ENCODE data around the gene GPATCH1. TPM values are rescaled to one million over a fixed set of nuclear protein-coding genes. Genes with fewer than 3 reads are reported as not detected.

Gene GPATCH1
- total RNA-seq, 1 experiment from 2014 or later: 7.8 TPM

GRCh38 chr19:33147538-33147937 is 66.6 kb downstream of the GPATCH1 start:
- Histone ChIP-seq H3K4me2 (ENCODE audit: low read length) (no peak overlapping the region), H3K9me3 (ENCODE audit: control insufficient read depth in 1 of 2, insufficient read depth in 1 of 2, low read depth in 1 of 2, low read length in 2 of 2) (no peaks in the 10 kb centered on the region), H3K36me3 (ENCODE audit: control insufficient read depth in 1 of 2, insufficient read depth in 2 of 2, low read length in 2 of 2) (no peaks in the 10 kb centered on the region), H4K20me1 (ENCODE audit: insufficient read depth) (no peaks in the 10 kb centered on the region), H3K4me1 (ENCODE audit: control insufficient read depth in 1 of 2, insufficient read depth in 2 of 2, low read length in 2 of 2) (peaks cover 0 to 5% of the 10 kb centered on the region in 2 experiments; a peak in 1 of 4 replicates), H3K9ac (ENCODE audit: low read length) (no peak overlapping the region), H3K4me3 (replicated peaks in 1 of 2; ENCODE audit: low read depth in 1 of 2, low read length in 2 of 2) (no peak overlapping the region), H3K27me3 (ENCODE audit: insufficient read depth, low read length) (no peaks in the 10 kb centered on the region), H3K79me2 (ENCODE audit: insufficient read depth, low read length) (no peaks in the 10 kb centered on the region), H3K9me2 (ENCODE audit: insufficient read depth) (no peaks in the 10 kb centered on the region), H2AFZ (ENCODE audit: low read depth, low read length, poor library complexity, severe bottlenecking) (no peak overlapping the region), H3K27ac (ENCODE audit: low read depth, low read length) (no peak overlapping the region)
- intact Hi-C loops (cut with micrococcal nuclease): loop anchor here (10.0 kb wide), 1 partner anchor 257 kb away; no protein-coding TSS in a partner anchor
- ChIA-PET CTCF (no interaction called here), RAD21 (ENCODE audit: low non-redundant PET in 1 of 2, low total read pairs in 2 of 2, uncharacterized antibody in 2 of 2, unreplicated experiment in 2 of 2) (no interaction called here), POLR2A (no interaction called here)
- no peak for ATAC-seq
- no peak for TF ChIP-seq FOSL1 (IDR thresholded peaks at IDR 0.05; ENCODE audit: low read depth)
- TF ChIP-seq ZFX (IDR thresholded peaks at IDR 0.05): no peak
- no peak for TF ChIP-seq EGR1 (IDR thresholded peaks at IDR 0.05; ENCODE audit: low read depth)
- TF ChIP-seq SRF (IDR thresholded peaks at IDR 0.05; ENCODE audit: low read depth): no peak
- TF ChIP-seq, protein P1, sequence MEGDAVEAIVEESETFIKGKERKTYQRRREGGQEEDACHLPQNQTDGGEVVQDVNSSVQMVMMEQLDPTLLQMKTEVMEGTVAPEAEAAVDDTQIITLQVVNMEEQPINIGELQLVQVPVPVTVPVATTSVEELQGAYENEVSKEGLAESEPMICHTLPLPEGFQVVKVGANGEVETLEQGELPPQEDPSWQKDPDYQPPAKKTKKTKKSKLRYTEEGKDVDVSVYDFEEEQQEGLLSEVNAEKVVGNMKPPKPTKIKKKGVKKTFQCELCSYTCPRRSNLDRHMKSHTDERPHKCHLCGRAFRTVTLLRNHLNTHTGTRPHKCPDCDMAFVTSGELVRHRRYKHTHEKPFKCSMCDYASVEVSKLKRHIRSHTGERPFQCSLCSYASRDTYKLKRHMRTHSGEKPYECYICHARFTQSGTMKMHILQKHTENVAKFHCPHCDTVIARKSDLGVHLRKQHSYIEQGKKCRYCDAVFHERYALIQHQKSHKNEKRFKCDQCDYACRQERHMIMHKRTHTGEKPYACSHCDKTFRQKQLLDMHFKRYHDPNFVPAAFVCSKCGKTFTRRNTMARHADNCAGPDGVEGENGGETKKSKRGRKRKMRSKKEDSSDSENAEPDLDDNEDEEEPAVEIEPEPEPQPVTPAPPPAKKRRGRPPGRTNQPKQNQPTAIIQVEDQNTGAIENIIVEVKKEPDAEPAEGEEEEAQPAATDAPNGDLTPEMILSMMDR (IDR thresholded peaks at IDR 0.05 in 2 of 3, conservative IDR thresholded peaks at IDR 0.05 in 1 of 3; ENCODE audit: borderline replicate concordance in 1 of 3, insufficient read depth in 1 of 3, low read depth in 2 of 3, low read length in 2 of 3): no peak
- TF ChIP-seq YY1 (IDR thresholded peaks at IDR 0.05; ENCODE audit: extremely low read depth, insufficient replicate concordance, low read depth, low read length): no peak
- TF ChIP-seq SIN3A (IDR thresholded peaks at IDR 0.05; ENCODE audit: low read depth): no peak
- no peak for TF ChIP-seq EZH2 (IDR thresholded peaks at IDR 0.05)
- TF ChIP-seq ZNF274 (IDR thresholded peaks at IDR 0.05; ENCODE audit: low read depth, low read length): no peak
- no peak for TF ChIP-seq POLR2A (IDR thresholded peaks at IDR 0.05; ENCODE audit: borderline replicate concordance, extremely low read depth, insufficient read depth, insufficient read length)
- no peak for TF ChIP-seq TCF7L2 (IDR thresholded peaks at IDR 0.05; ENCODE audit: borderline replicate concordance, extremely low read depth, insufficient read depth, insufficient read length)
- no peak for TF ChIP-seq CEBPB (IDR thresholded peaks at IDR 0.05; ENCODE audit: low read depth)
- TF ChIP-seq ATF3 (IDR thresholded peaks at IDR 0.05): no peak
- no TSS peak for BruUV-seq (replicated peaks)
- no peak for DNase-seq (ENCODE audit: low read depth, low spot score)
